NOMO-1 treated with DMSO at 0.1 percent for 48 hours (cell line): ENCODE measurements around the gene NDUFA1.
"Not testable (repeated sequence)": the region's sequence is repeated elsewhere in the genome, so short reads cannot be mapped to it uniquely, and the experiment has no call there.

Experiments
- DNase-seq: peaks from one replicate; lab custom pipeline; 2025; ENCODE audit not compliant: unreplicated experiment; lab: John Stamatoyannopoulos, UW

The NDUFA1 gene

GRCh38 chrX:119899125-119899524, 27.5 kb downstream of the NDUFA1 start:
- peak; percentile 11 for DNase-seq

DNA sequence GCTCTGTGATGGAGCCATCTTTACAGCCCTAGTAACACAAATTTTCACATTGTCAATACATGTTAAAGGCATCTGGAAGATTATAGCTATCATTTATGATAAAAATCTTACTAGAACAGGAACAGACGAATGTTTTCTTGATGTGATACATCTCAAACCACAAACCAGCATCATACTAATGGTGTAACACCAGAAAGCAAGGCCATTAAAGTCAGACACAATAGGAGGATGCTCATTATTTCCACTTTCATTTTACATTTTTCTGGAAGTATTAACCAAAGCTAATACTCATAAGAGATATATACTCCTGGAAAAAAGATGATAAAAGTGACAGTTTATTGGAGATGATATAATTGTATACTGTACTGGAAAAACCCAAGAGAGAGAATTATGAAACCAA, 29.3 kb downstream of the NDUFA1 start:
- DNase-seq = no peak

GRCh38 chrX:119916310-119916709, 44.7 kb downstream of the NDUFA1 start:
- DNase-seq = no peak

DNA sequence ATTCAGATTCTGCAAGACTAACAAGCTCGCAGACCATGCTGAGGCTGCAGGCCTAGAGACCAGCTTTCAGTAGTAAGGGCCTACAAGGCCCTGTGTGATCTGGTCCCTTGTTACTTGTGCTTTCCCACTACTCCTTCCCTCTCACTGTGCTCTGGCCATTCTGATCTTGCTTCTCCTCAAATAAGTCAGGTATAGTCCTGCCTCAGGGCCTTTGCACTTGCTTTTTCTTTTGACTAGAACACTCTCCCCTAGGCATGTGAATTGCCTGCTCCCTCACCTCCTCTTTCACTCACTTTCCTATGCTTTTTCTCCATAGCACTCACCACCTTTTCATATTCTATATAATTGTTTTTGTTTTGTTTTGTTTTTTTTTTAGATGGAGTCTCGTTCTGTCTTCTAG, 46.2 kb downstream of the NDUFA1 start:
- DNase-seq = no peak

DNA sequence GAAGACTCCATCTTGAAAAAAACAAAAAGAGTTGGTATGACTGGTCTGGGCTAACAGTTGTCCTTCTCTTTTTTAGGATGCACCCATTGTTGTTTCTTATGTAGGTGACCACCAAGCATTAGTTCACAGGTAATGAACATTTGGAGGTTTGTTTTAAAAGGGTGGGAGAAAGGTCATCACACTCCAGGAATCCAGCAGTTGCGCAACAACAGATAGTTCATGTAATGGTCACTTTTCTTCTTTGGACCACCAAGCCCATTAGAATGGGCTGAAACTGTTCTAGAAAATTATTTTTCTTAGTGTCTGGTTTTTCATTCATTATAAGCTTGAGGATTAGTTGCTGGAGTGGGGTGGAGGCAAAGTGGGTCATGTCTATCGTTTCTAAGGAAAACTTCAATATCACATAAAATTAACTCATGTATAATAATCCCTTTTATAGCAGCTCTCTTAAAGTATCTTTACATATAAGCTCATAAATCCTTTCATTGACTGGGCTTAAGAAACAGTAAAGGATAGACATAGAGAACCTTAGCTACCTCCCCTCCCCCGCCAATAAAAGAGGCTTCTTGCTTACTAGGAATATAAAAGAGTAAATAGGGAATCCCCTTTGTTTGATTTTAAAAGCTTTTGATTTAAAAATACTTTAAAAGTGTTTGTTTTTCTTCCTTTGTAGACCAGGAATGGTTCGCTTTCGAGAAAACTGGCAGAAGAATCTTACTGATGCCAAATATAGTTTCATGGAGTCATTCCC, 48.4 kb downstream of the NDUFA1 start:
- no peak for DNase-seq

GRCh38 chrX:119922391-119922790, 50.8 kb downstream of the NDUFA1 start:
- not testable (repeated sequence) for DNase-seq
